Aorta (tissue), 5 donors: ENCODE data around the gene MCEMP1. TPM values are rescaled to one million over a fixed set of nuclear protein-coding genes. Genes with fewer than 3 reads are reported as not detected.

Experiments
- ATAC-seq: fragments of 200-7000 bp; cut with Tn5 transposase; one replicate; pipeline ENCODE4 v1.9.1; 2022; ENCODE audit warnings: moderate library complexity; ENCODE audit not compliant: low FRiP score
- DNase-seq, 2 donors: peaks; one replicate each; pipeline ENCODE4 v3.0.0-alpha.2; 2020
- H3K27ac ChIP-seq, 2 donors: one replicate each; pipeline ENCODE4 v1.5.1; 2013; ENCODE audit warnings: low read length in 2 of 2, mild to moderate bottlenecking in 2 of 2, moderate library complexity in 2 of 2, control low read depth in 1 of 2, inconsistent platforms in 1 of 2, low read depth in 1 of 2
- H3K27me3 ChIP-seq, 2 donors: one replicate each; pipeline ENCODE4 v1.6.1; 2013; ENCODE audit warnings: control low read depth in 1 of 2, low read length in 1 of 2, mild to moderate bottlenecking in 1 of 2, moderate library complexity in 1 of 2; ENCODE audit not compliant: insufficient read depth in 2 of 2, control insufficient read depth in 1 of 2
- H3K36me3 ChIP-seq, 2 donors: one replicate each; pipeline ENCODE4 v1.6.1; 2013; ENCODE audit warnings: control low read depth in 1 of 2, low read length in 1 of 2, mild to moderate bottlenecking in 1 of 2; ENCODE audit not compliant: insufficient read depth in 2 of 2, control insufficient read depth in 1 of 2
- H3K4me1 ChIP-seq, 2 donors: one replicate each; pipeline ENCODE4 v1.6.1; 2013; ENCODE audit warnings: low read length in 2 of 2, control low read depth in 1 of 2, mild to moderate bottlenecking in 1 of 2, moderate library complexity in 1 of 2; ENCODE audit not compliant: insufficient read depth in 2 of 2, control insufficient read depth in 1 of 2
- H3K4me3 ChIP-seq, 2 donors: one replicate each; pipeline ENCODE4 v1.5.1; 2013; ENCODE audit warnings: low read length in 2 of 2, control low read depth in 1 of 2, mild to moderate bottlenecking in 1 of 2
- H3K9me3 ChIP-seq: one replicate; pipeline ENCODE4 v1.6.1; 2013; ENCODE audit warnings: mild to moderate bottlenecking, low read length; ENCODE audit not compliant: control insufficient read depth
- WGBS, 2 donors: extraction: QIAGEN DNeasy Blood & Tissue Kit; methylation state at CpG; one replicate each; pipeline ENCODE4 v1.1.7; 2013; 5-methylcytosine and 5-hydroxymethylcytosine counted together
- intact Hi-C, 2 donors: fragments of 100-400 bp; cut with DNase I; formaldehyde crosslinking; loops; one replicate each; pipeline versions ENCODE4 v1.14.2 to v1.15.0; 2022
- polyA plus RNA-seq, 2 donors: library from polyadenylated mRNA; stranded (reverse); fragments of 200-250 nt; gene quantifications; one replicate each; pipeline ENCODE4 v1.2.3, GENCODE V29; 2013
- total RNA-seq, 2 donors: library from RNA; stranded (reverse); fragmentation: NEBNext Ultra II Directional; extraction: Animal tissue kit (Norgen Biotek cat#: 25700); gene quantifications; one replicate each; pipeline ENCODE4 v1.2.1, GENCODE V29; 2021
- donor health status: healthy with polysubstance abuse.
- donor health status: Bipolar disorder and iron deficiency.
- donor health status: DM: no; HTN: no; CAD: no.
- donor health status: DM: no; HTN: no; CAD: no.
- donor health status: DM: yes; HTN: yes; CAD: no.

MCEMP1 gene
- total and polyA plus RNA-seq, 4 donors = 0.10 to 8.3 (median 2.5) TPM

DNA sequence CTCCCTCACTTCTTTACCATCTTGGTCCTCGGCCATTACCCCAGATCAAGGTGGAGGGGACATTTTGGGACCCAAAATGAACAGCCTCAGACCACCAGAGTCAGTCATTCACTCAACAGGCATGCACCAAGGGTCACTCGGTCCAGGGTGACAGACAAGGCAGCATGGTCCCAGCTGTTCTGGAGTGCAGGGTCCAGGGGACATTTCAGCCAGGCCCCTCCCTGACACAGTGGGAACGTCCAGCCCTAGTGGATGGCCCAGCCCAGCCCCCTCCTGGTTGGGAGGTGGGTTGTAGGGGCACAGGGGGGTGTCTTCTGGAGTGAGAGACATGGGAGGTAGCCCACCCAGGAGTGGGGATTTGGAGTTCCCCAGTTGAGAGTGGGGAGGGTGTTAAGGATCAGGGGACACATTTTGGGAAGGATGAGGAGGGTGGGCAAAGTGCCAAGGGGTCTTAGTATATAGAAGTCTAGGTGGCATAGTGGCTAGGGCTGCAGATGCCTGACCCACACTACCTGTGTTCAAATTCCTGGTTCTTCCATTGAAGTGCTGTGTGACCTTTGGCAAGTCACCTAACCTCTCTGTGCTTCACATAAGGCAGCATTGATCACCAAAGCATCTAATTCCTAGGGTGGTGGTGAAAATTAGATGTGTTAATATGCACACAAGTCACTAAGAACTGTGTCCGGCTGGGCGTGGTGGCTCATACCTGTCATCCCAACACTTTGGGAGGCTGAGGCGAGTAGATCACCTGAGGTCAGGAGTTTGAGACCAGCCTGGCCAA is 27.6 kb downstream of the MCEMP1 start:
- ATAC-seq (no peak), DNase-seq (no peak)
- H3K4me1 ChIP-seq = no peaks in the 10 kb centered on the region
- H3K4me3 ChIP-seq = no peak overlapping the region
- no peaks in the 10 kb centered on the region for H3K9me3 ChIP-seq
- H3K27me3 ChIP-seq = no peaks in the 10 kb centered on the region
- no peaks in the 10 kb centered on the region for H3K36me3 ChIP-seq
- 70 to 75% methylated on average over 6 of the region's 6 CpGs for WGBS, 2 donors
- intact Hi-C loops = no loop called here
- no peak overlapping the region for H3K27ac ChIP-seq

DNA sequence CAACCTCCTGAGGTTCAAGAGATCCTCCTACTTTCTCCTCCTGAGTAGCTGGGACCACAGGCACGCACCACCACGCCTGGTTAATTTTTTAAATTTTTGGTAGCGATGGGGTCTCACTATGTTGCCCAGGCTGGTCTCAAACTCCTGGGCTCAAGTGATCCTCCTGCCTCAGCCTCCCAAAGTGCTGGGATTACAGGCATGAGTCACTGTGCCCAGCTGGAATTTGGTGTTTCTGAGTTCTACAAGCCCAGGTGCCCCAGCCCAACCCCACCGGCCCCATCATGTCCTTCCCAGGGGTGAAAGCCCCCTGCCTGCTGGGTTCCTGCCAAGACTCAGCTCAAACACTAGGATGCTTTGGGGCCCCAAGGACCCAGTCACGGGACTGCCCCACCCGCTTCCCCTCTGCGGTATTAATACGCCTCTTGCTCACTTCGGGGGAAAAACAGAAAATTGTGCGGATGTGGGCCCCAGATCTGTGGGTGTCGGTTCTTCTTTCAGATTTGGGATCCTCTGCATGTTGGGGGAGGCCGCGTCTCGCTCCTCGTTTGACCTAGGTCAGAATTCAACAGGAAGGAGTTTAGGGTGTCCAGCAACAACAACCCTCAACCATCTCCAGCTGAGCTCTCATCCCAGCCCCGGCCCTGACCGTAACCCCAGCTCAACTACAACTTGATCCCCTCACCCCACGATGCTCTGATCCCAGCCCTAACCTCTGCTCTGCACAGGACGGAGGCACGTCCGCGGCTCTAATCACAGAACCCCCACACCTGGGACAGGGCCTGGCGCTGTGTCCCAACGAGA is 28.7 kb downstream of the MCEMP1 start:
- H3K27ac ChIP-seq = no peak overlapping the region

DNA sequence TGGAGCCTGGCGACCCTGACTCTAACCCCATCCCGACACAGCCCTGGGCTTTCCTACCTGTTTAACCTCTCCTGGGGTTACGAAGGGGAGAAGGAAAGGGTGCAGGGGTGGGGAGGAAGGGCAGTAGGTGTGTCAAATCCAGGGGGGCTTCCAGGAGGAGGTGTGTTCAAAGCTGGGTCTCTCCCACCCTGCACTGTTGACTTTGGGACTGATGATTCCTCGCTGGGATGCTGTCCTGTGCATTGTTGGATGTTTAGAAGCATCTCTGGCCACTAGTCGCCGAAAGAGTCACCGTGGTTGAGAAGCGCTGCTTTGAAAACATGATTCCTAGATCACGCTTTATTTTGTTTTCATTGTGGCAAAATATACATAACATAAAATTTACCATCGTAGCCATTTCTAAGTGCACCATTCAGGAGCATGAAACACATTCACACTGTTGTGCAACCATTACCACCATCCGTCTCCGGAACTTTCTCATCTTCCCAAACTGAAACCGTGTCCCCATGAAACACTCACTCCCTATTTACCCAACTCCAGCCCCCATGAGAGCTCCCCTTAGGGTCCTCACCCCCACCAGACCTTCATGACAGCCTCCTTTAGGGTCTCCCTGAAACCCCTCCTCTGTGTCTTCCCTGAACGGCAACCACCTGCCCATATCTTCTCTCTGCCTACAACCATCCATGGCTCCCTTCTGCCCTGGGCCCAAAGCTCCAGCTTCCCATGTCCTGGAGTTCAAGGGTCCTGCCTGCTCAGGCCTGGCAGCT is 29.5 kb downstream of the MCEMP1 start:
- 72 to 76% methylated on average over 14 of the region's 14 CpGs for WGBS, 2 donors
- Histone ChIP-seq H3K36me3 (no peaks in the 10 kb centered on the region), H3K4me1 (no peaks in the 10 kb centered on the region), H3K9me3 (no peaks in the 10 kb centered on the region), H3K27ac (no peak overlapping the region), H3K4me3 (no peak overlapping the region), H3K27me3 (no peaks in the 10 kb centered on the region)
- intact Hi-C loops = no loop called here
- no peak for ATAC-seq
- no peak for DNase-seq

More for the DNA sequence above, 28.7 kb downstream of the MCEMP1 start:
- Histone ChIP-seq H3K9me3 (no peaks in the 10 kb centered on the region), H3K4me3 (no peak overlapping the region), H3K27me3 (no peaks in the 10 kb centered on the region), H3K4me1 (no peaks in the 10 kb centered on the region), H3K36me3 (no peaks in the 10 kb centered on the region)
- 65 to 69% methylated on average over 24 of the region's 24 CpGs for WGBS, 2 donors
- peak in 1 of 2 donors; percentile 81 for DNase-seq
- intact Hi-C loops = no loop called here
- ATAC-seq = no peak

DNA sequence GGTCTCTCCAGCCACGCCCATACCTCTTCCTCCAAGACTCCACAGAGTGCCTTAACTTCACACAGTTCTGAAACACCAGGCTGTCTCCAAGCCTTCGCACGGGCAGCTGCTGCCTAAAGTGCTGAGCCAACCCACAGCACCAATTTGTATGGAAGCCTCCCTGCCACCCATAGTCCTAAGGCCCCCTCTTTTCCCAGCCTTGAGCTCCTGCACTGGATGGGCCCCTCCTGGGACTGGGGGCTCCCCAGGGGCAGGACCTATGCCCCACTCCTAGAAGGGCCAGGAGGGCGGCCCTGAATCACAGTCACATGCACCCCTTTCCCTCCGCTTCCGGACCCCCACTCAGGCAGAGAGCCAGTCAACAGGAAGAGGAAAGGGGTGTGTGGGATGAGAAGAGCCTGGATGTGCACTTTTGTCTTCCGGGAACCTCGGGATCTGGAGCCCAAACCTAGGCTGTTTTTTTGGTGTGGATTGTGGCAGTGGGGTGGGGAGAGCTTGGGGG is 30.1 kb downstream of the MCEMP1 start:
- Histone ChIP-seq H3K27me3 (no peaks in the 10 kb centered on the region), H3K27ac (no peak overlapping the region), H3K4me3 (no peak overlapping the region), H3K36me3 (no peaks in the 10 kb centered on the region), H3K9me3 (no peaks in the 10 kb centered on the region), H3K4me1 (no peaks in the 10 kb centered on the region)
- WGBS, 2 donors = 51 to 64% methylated on average over 8 of the region's 8 CpGs
- intact Hi-C loops = no loop called here
- ATAC-seq (no peak), DNase-seq (no peak)

DNA sequence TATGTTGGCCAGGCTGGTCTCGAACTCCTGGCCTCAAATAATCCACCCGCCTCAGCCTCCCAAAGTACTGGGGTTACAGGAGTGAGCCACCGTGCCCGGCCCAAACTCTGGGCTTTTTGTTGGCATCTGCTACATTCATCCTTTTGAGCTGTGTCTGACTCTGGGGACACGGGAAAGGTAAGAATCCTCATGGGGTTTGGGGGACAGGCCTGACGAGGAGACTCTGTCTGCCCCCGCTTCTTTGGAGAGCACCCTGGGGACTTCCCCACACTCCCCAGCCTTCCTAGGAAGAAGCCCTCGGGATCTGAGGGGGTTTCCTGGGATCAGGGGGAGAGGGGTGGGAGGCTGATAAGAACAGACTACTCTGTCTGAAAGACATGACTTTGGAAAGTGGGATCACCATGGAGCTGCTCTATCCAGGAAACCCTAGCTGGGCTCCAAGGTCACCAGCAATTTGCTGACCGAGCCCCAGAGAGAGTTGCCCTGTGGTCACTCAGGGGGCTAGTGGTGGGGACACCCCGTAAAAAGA is 33.1 kb downstream of the MCEMP1 start:
- ATAC-seq = no peak
- H3K4me1 ChIP-seq = no peaks in the 10 kb centered on the region
- WGBS, 2 donors = 71 to 72% methylated on average over 10 of the region's 10 CpGs
- no peaks in the 10 kb centered on the region for H3K27me3 ChIP-seq
- H3K27ac ChIP-seq = no peak overlapping the region
- no peaks in the 10 kb centered on the region for H3K36me3 ChIP-seq
- H3K9me3 ChIP-seq = no peaks in the 10 kb centered on the region
- intact Hi-C loops = no loop called here
- no peak for DNase-seq
- no peak overlapping the region for H3K4me3 ChIP-seq

DNA sequence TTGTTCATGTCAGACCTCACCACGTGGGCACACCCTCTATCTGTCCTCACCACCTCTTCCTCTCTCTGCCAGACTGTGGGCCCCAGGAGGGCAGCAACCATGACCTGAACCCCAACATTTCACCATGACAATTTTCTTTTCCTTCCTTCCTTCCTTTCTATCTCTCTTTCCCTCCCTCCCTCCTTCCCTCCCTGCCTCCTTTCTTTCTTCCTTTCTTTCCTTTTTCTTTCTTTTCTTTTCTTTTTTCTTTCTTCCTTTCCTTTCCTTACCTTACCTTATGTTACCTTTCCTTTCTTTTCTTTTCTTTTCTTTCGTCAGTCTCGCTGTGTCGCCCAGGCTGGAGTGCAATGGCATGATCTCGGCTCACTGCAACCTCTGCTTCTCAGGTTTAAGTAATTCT is 33.7 kb downstream of the MCEMP1 start:
- Histone ChIP-seq H3K27ac (no peak overlapping the region), H3K27me3 (no peaks in the 10 kb centered on the region), H3K4me3 (no peak overlapping the region), H3K4me1 (no peaks in the 10 kb centered on the region), H3K9me3 (no peaks in the 10 kb centered on the region), H3K36me3 (no peaks in the 10 kb centered on the region)
- no peak for DNase-seq
- WGBS, 2 donors = 77% methylated on average over 5 of the region's 5 CpGs
- ATAC-seq = no peak
- intact Hi-C loops = no loop called here

DNA sequence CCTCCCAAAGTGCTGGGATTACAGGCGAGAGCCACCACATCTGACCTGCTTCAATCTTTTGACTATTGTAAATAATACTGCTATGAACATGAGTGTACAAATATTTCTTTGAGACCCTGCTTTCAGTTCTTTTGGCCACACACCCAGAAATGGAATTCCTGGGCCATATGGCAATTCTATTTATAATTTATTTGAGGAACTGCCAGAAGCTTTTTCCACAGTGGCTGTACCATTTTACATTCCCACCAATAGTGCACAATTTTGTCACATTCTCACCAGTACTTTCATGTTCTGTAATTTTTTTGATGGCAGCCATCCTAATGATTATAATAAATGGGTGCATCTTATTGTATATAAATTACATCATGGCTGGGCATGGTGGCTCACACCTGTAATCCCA is 38.8 kb downstream of the MCEMP1 start:
- ATAC-seq (no peak), DNase-seq (no peak)
- no peak overlapping the region for H3K27ac ChIP-seq
- 35 to 47% methylated on average over 1 of the region's 1 CpG for WGBS, 2 donors
- H3K4me1 ChIP-seq = no peaks in the 10 kb centered on the region
- H3K4me3 ChIP-seq = no peak overlapping the region
- peaks cover 3% of the 10 kb centered on the region for H3K9me3 ChIP-seq
- no peaks in the 10 kb centered on the region for H3K36me3 ChIP-seq
- no peaks in the 10 kb centered on the region for H3K27me3 ChIP-seq
- intact Hi-C loops = no loop called here

DNA sequence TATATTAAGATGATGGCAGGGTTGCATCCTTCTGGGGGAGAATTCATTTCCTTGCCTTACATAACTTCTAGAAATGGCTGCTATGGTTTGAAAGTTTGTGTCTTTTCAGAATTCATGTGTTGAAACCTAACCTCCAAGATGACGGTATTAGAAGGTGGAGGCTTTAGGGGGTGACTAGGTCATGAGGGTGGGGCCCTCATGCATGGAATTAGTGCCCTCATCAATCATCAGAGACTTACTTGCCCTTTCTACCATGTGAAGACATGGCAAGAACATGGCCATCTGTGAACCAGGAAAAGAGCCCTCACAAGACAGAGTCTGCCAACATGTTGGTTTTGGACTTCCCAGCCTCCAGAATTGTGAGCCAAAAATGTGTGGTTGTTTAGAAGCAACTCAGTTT is 39.9 kb downstream of the MCEMP1 start:
- DNase-seq (no peak), ATAC-seq (no peak)
- H3K4me1 ChIP-seq = no peaks in the 10 kb centered on the region
- no peaks in the 10 kb centered on the region for H3K36me3 ChIP-seq
- H3K9me3 ChIP-seq = peaks cover 3% of the 10 kb centered on the region
- no peaks in the 10 kb centered on the region for H3K27me3 ChIP-seq
- 81 to 87% methylated on average over 1 of the region's 1 CpG for WGBS, 2 donors
- intact Hi-C loops = no loop called here
- no peak overlapping the region for H3K27ac ChIP-seq
- no peak overlapping the region for H3K4me3 ChIP-seq
